ENCODE measurements around the gene LRRTM2.

GRCh38 chr5:138819081-138819480, 56.1 kb downstream of the LRRTM2 start:
- TF ChIP-seq CTCF (IDR thresholded peaks at IDR 0.05): no peak
- TF ChIP-seq POLR2A (IDR thresholded peaks at IDR 0.05): no peak

All from body of pancreas (tissue), 4 donors.